GM23338 (cell line): Measurements from ENCODE around the gene TSR1. TPM values are rescaled to one million over a fixed set of nuclear protein-coding genes. Genes with fewer than 3 reads are reported as not detected.

ENCODE experiments used
- ATAC-seq: fragments of 200-7000 bp; cut with Tn5 transposase; 3 replicates; pipeline ENCODE4 v1.9.1; 2020
- DNase-seq: peaks from one replicate; pipeline ENCODE4 v3.0.0-alpha.2; 2015; ENCODE audit warnings: low spot score
- H2AFZ ChIP-seq: fragments of 200-600 bp; sonication (generic); 2 replicates; pipeline ENCODE4 v1.8.0; 2016; ENCODE audit warnings: antibody characterized with exemption, mild to moderate bottlenecking, moderate library complexity
- H3F3A ChIP-seq: fragments of 200-600 bp; sonication (generic); replicated peaks from 2 replicates; pipeline ENCODE4 v1.8.0; 2017; ENCODE audit warnings: antibody characterized with exemption, mixed run types, low read depth
- H3K27ac ChIP-seq: fragments of 200-600 bp; sonication (generic); 2 replicates; pipeline ENCODE4 v1.6.1; 2016; ENCODE audit warnings: low read depth
- H3K27me3 ChIP-seq: fragments of 200-600 bp; sonication (generic); 2 replicates; pipeline ENCODE4 v1.8.0; 2016; ENCODE audit warnings: mild to moderate bottlenecking, mixed run types, moderate library complexity; ENCODE audit not compliant: insufficient read depth
- H3K36me3 ChIP-seq: fragments of 200-600 bp; sonication (generic); 2 replicates; pipeline ENCODE4 v1.8.0; 2016; ENCODE audit warnings: mild to moderate bottlenecking; ENCODE audit not compliant: insufficient read depth
- H3K4me1 ChIP-seq: fragments of 200-600 bp; sonication (generic); 2 replicates; pipeline ENCODE4 v1.8.0; 2016; ENCODE audit warnings: mild to moderate bottlenecking, moderate library complexity; ENCODE audit not compliant: insufficient read depth
- H3K4me2 ChIP-seq: fragments of 200-600 bp; sonication (generic); 2 replicates; pipeline ENCODE4 v1.7.1; 2017; ENCODE audit warnings: mixed run types
- H3K4me3 ChIP-seq: fragments of 200-600 bp; sonication (generic); 2 replicates; pipeline ENCODE4 v1.6.1; 2016; ENCODE audit warnings: mixed run types
- H3K79me2 ChIP-seq: fragments of 200-600 bp; sonication (generic); replicated peaks from 2 replicates; pipeline ENCODE4 v1.8.0; 2017; ENCODE audit warnings: mild to moderate bottlenecking; ENCODE audit not compliant: insufficient read depth
- H3K9me2 ChIP-seq: fragments of 200-600 bp; sonication (generic); 2 replicates; pipeline ENCODE4 v1.8.0; 2017; ENCODE audit not compliant: insufficient read depth
- H4K20me1 ChIP-seq: fragments of 200-600 bp; sonication (generic); replicated peaks from 2 replicates; pipeline ENCODE4 v1.8.0; 2017; ENCODE audit warnings: mild to moderate bottlenecking; ENCODE audit not compliant: insufficient read depth
- H3K27ac Mint-ChIP-seq: 2 replicates; pipeline ENCODE4 v1.8.0; 2020; ENCODE audit warnings: inconsistent platforms, mild to moderate bottlenecking, moderate library complexity, mixed read lengths
- H3K27me3 Mint-ChIP-seq: 3 replicates; pipeline ENCODE4 v1.8.0; 2022; ENCODE audit warnings: low read depth, mild to moderate bottlenecking, moderate library complexity, mixed read lengths, inconsistent platforms; ENCODE audit not compliant: insufficient read depth, poor library complexity
- H3K36me3 Mint-ChIP-seq: 3 replicates; pipeline ENCODE4 v1.8.0; 2021; ENCODE audit warnings: low read depth, mild to moderate bottlenecking, inconsistent platforms, moderate library complexity, mixed read lengths
- H3K4me1 Mint-ChIP-seq: 3 replicates; pipeline ENCODE4 v1.8.0; 2020; ENCODE audit warnings: mild to moderate bottlenecking, inconsistent platforms, mixed read lengths
- H3K4me3 Mint-ChIP-seq: 3 replicates; pipeline ENCODE4 v1.8.0; 2021; ENCODE audit warnings: moderate library complexity, mild to moderate bottlenecking, inconsistent platforms, mixed read lengths
- H3K9me3 Mint-ChIP-seq: 3 replicates; pipeline ENCODE4 v1.8.0; 2020; ENCODE audit warnings: moderate library complexity, mild to moderate bottlenecking, inconsistent platforms, mixed read lengths
- CREB1 ChIP-seq: fragments of 250-450 bp; sonication (Bioruptor Pico); IDR thresholded peaks from 2 replicates; pipeline ENCODE4 v1.5.0; 2020; ENCODE audit warnings: low read depth, mild to moderate bottlenecking, moderate library complexity
- CTCF ChIP-seq, 2 experiments: fragments of 200-600 bp in 1 of 2; sonication (generic) in 1 of 2; conservative IDR thresholded peaks; 2 replicates each; pipeline versions ENCODE4 v1.5.1 to v1.6.1; 2016 to 2017; ENCODE audit warnings: antibody characterized with exemption in 2 of 2, low read depth in 2 of 2, mild to moderate bottlenecking in 2 of 2, moderate library complexity in 1 of 2
- EZH2 ChIP-seq: fragments of 200-600 bp; sonication (generic); IDR thresholded peaks from one replicate; pipeline ENCODE4 v1.8.0; 2017; ENCODE audit warnings: antibody characterized with exemption, mild to moderate bottlenecking, low read depth; ENCODE audit not compliant: unreplicated experiment
- EZH2phosphoT487 ChIP-seq: fragments of 200-600 bp; sonication (generic); IDR thresholded peaks from one replicate; pipeline ENCODE4 v1.8.1; 2018; ENCODE audit warnings: antibody characterized with exemption; ENCODE audit not compliant: unreplicated experiment
- JUNB ChIP-seq: IDR thresholded peaks from one replicate; pipeline ENCODE4 v1.6.1; 2016; ENCODE audit warnings: antibody characterized with exemption; ENCODE audit not compliant: unreplicated experiment
- NANOG ChIP-seq: IDR thresholded peaks from 2 replicates; pipeline ENCODE4 v1.6.1; 2016; ENCODE audit warnings: antibody characterized with exemption, borderline replicate concordance
- POLR2AphosphoS5 ChIP-seq: IDR thresholded peaks from 2 replicates; pipeline ENCODE4 v1.6.1; 2016; ENCODE audit warnings: antibody characterized with exemption, low read depth
- STAT1 ChIP-seq: IDR thresholded peaks from one replicate; pipeline ENCODE4 v1.6.1; 2016; ENCODE audit warnings: antibody characterized with exemption; ENCODE audit not compliant: unreplicated experiment
- ZNF114 ChIP-seq: fragments of 250-450 bp; sonication (Bioruptor Pico); IDR thresholded peaks from 2 replicates; pipeline ENCODE4 v1.5.0; 2020; ENCODE audit warnings: mild to moderate bottlenecking, moderate library complexity
- ZNF331 ChIP-seq: fragments of 250-450 bp; sonication (Bioruptor Pico); IDR thresholded peaks from 2 replicates; pipeline ENCODE4 v1.5.0; 2020; ENCODE audit warnings: low read depth, mild to moderate bottlenecking, moderate library complexity
- polyA plus RNA-seq: library from polyadenylated mRNA; unstranded; fragments of >200 nt; fragmentation: Nextera tagmentation; extraction: Ambion mirVana; gene quantifications from 2 replicates; pipeline ENCODE4 v1.2.1, GENCODE V29; 2016
- total RNA-seq: library from RNA; depleted of rRNA; stranded (reverse); fragments of >200 nt; shearing (Covaris generic); gene quantifications from 2 replicates; pipeline ENCODE4 v1.2.3, GENCODE V29; 2014
- TF ChIP-seq, protein P1 (sequence below): fragments of 250-450 bp; sonication (Bioruptor Pico); IDR thresholded peaks from 2 replicates; pipeline ENCODE4 v1.5.0; 2020; ENCODE audit warnings: mild to moderate bottlenecking, moderate library complexity
- TF ChIP-seq, protein P2 (sequence below): IDR thresholded peaks from one replicate; pipeline ENCODE4 v1.6.1; 2018; ENCODE audit warnings: antibody characterized with exemption; ENCODE audit not compliant: unreplicated experiment
- TF ChIP-seq, protein P3 (sequence below): IDR thresholded peaks from 2 replicates; pipeline ENCODE4 v1.6.1; 2016; ENCODE audit warnings: antibody characterized with exemption

TSR1 gene
- total and polyA plus RNA-seq, 2 experiments from 2014 or later: 36.9 to 108 TPM

- no peak overlapping the region for H2AFZ ChIP-seq
- no peaks in the 10 kb centered on the region; the same call in 1 of the 2 replicates for H4K20me1 ChIP-seq
- peaks cover 22% of the 10 kb centered on the region for H3K36me3 Mint-ChIP-seq
- ATAC-seq (no peak), DNase-seq (no peak)
- no peak overlapping the region for H3K4me3 Mint-ChIP-seq
- no peak overlapping the region for H3K27ac Mint-ChIP-seq
- no peak overlapping the region for H3K27ac ChIP-seq
- no peaks in the 10 kb centered on the region; the same call in 1 of the 2 replicates for H3F3A ChIP-seq
- peaks cover 14% of the 10 kb centered on the region for H3K27me3 Mint-ChIP-seq
- H3K4me3 ChIP-seq: no peak overlapping the region
- peaks cover 15% of the 10 kb centered on the region for H3K4me1 Mint-ChIP-seq
- no peaks in the 10 kb centered on the region for H3K9me3 Mint-ChIP-seq
- H3K4me2 ChIP-seq: no peak overlapping the region
- TF ChIP-seq STAT1 (no peak), EZH2phosphoT487 (no peak), CREB1 (CRISPR knock-in tag) (no peak), ZNF114 (CRISPR knock-in tag) (no peak), CTCF (conservative IDR thresholded peaks at IDR 0.05; ENCODE audit: low read depth in 2 of 2) (no peak), EZH2 (no peak), JUNB (no peak), POLR2AphosphoS5 (no peak), ZNF331 (CRISPR knock-in tag) (no peak), NANOG (no peak)
- TF ChIP-seq, protein P1, sequence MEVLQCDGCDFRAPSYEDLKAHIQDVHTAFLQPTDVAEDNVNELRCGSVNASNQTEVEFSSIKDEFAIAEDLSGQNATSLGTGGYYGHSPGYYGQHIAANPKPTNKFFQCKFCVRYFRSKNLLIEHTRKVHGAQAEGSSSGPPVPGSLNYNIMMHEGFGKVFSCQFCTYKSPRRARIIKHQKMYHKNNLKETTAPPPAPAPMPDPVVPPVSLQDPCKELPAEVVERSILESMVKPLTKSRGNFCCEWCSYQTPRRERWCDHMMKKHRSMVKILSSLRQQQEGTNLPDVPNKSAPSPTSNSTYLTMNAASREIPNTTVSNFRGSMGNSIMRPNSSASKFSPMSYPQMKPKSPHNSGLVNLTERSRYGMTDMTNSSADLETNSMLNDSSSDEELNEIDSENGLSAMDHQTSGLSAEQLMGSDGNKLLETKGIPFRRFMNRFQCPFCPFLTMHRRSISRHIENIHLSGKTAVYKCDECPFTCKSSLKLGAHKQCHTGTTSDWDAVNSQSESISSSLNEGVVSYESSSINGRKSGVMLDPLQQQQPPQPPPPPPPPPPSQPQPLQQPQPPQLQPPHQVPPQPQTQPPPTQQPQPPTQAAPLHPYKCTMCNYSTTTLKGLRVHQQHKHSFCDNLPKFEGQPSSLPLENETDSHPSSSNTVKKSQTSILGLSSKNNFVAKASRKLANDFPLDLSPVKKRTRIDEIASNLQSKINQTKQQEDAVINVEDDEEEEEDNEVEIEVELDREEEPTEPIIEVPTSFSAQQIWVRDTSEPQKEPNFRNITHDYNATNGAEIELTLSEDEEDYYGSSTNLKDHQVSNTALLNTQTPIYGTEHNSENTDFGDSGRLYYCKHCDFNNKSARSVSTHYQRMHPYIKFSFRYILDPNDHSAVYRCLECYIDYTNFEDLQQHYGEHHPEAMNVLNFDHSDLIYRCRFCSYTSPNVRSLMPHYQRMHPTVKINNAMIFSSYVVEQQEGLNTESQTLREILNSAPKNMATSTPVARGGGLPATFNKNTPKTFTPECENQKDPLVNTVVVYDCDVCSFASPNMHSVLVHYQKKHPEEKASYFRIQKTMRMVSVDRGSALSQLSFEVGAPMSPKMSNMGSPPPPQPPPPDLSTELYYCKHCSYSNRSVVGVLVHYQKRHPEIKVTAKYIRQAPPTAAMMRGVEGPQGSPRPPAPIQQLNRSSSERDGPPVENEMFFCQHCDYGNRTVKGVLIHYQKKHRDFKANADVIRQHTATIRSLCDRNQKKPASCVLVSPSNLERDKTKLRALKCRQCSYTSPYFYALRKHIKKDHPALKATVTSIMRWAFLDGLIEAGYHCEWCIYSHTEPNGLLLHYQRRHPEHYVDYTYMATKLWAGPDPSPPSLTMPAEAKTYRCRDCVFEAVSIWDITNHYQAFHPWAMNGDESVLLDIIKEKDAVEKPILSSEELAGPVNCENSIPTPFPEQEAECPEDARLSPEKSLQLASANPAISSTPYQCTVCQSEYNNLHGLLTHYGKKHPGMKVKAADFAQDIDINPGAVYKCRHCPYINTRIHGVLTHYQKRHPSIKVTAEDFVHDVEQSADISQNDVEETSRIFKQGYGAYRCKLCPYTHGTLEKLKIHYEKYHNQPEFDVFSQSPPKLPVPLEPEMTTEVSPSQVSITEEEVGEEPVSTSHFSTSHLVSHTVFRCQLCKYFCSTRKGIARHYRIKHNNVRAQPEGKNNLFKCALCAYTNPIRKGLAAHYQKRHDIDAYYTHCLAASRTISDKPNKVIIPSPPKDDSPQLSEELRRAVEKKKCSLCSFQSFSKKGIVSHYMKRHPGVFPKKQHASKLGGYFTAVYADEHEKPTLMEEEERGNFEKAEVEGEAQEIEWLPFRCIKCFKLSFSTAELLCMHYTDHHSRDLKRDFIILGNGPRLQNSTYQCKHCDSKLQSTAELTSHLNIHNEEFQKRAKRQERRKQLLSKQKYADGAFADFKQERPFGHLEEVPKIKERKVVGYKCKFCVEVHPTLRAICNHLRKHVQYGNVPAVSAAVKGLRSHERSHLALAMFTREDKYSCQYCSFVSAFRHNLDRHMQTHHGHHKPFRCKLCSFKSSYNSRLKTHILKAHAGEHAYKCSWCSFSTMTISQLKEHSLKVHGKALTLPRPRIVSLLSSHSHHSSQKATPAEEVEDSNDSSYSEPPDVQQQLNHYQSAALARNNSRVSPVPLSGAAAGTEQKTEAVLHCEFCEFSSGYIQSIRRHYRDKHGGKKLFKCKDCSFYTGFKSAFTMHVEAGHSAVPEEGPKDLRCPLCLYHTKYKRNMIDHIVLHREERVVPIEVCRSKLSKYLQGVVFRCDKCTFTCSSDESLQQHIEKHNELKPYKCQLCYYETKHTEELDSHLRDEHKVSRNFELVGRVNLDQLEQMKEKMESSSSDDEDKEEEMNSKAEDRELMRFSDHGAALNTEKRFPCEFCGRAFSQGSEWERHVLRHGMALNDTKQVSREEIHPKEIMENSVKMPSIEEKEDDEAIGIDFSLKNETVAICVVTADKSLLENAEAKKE: no peak
- TF ChIP-seq, protein P2, sequence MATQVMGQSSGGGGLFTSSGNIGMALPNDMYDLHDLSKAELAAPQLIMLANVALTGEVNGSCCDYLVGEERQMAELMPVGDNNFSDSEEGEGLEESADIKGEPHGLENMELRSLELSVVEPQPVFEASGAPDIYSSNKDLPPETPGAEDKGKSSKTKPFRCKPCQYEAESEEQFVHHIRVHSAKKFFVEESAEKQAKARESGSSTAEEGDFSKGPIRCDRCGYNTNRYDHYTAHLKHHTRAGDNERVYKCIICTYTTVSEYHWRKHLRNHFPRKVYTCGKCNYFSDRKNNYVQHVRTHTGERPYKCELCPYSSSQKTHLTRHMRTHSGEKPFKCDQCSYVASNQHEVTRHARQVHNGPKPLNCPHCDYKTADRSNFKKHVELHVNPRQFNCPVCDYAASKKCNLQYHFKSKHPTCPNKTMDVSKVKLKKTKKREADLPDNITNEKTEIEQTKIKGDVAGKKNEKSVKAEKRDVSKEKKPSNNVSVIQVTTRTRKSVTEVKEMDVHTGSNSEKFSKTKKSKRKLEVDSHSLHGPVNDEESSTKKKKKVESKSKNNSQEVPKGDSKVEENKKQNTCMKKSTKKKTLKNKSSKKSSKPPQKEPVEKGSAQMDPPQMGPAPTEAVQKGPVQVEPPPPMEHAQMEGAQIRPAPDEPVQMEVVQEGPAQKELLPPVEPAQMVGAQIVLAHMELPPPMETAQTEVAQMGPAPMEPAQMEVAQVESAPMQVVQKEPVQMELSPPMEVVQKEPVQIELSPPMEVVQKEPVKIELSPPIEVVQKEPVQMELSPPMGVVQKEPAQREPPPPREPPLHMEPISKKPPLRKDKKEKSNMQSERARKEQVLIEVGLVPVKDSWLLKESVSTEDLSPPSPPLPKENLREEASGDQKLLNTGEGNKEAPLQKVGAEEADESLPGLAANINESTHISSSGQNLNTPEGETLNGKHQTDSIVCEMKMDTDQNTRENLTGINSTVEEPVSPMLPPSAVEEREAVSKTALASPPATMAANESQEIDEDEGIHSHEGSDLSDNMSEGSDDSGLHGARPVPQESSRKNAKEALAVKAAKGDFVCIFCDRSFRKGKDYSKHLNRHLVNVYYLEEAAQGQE: no peak
- TF ChIP-seq, protein P3, sequence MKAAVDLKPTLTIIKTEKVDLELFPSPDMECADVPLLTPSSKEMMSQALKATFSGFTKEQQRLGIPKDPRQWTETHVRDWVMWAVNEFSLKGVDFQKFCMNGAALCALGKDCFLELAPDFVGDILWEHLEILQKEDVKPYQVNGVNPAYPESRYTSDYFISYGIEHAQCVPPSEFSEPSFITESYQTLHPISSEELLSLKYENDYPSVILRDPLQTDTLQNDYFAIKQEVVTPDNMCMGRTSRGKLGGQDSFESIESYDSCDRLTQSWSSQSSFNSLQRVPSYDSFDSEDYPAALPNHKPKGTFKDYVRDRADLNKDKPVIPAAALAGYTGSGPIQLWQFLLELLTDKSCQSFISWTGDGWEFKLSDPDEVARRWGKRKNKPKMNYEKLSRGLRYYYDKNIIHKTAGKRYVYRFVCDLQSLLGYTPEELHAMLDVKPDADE: no peak
- no peaks in the 10 kb centered on the region for H3K27me3 ChIP-seq
- H3K4me1 ChIP-seq: peaks cover 11% of the 10 kb centered on the region; the same call in 1 of the 2 replicates
- no peaks in the 10 kb centered on the region for H3K79me2 ChIP-seq
- no peaks in the 10 kb centered on the region for H3K36me3 ChIP-seq
- H3K9me2 ChIP-seq: no peaks in the 10 kb centered on the region
Observed at GRCh38 chr17:2379489-2380225, 43.4 kb upstream of the TSR1 start.
